Measurements from ENCODE around the gene ARMH3. TPM values are rescaled to one million over a fixed set of nuclear protein-coding genes. Genes with fewer than 3 reads are reported as not detected.

ARMH3 gene
- total and polyA plus RNA-seq, 10 of the 15 experiments (the other 5 are each of a cell fraction or from before 2014, with no cell fraction given) = 13.0 to 33.0 (median 16.4) TPM

DNA sequence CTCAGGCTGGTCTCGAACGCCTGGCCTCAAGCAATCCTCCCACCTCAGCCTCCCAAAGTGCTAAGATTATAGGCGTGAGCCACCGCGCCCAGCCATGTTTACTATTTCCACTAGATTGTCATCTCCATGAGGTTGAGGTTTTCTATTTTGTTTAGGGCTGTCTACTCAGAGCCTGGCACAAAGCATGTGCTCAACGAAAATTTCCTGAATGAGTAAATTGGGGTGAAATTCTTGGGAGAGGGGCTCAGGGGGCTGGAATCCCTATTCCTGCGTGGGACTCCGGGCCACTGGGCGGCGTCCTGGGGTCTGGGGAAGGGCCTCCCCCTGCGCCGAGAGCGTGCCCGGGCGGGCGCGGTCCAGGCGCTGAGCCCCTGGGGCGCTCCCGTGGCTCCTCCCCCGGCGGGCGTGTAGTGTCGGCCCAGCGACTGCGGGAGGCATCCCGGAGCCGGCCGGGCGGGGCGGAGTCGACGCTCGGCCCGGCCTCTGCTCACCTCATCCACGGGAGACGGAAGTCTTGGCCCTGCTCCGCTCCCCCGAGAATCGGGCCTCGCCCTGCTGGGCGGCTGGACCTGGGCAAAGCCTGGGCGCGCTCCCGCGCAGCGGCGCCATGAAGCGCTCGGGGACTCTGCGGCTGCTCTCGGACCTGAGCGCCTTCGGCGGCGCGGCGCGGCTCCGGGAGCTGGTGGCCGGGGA lies 9.0 kb upstream of the ARMH3 start, which contains the start of gene HPS6 (continued):
- TF ChIP-seq HDGF (IDR thresholded peaks at IDR 0.05) = no peak
- TF ChIP-seq HDAC6 (IDR thresholded peaks at IDR 0.05; ENCODE audit: unreplicated experiment) = peak; percentile 48
- TF ChIP-seq CHD1 (IDR thresholded peaks at IDR 0.05; ENCODE audit: low read depth, low read length) = no peak
- TF ChIP-seq STAT3 (IDR thresholded peaks at IDR 0.05; ENCODE audit: low read depth, low read length) = no peak
- TF ChIP-seq SMC3 (IDR thresholded peaks at IDR 0.05; ENCODE audit: borderline replicate concordance, low read length) = peak; percentile 14; the same call in 1 of the 2 replicates
- TF ChIP-seq, protein P1, sequence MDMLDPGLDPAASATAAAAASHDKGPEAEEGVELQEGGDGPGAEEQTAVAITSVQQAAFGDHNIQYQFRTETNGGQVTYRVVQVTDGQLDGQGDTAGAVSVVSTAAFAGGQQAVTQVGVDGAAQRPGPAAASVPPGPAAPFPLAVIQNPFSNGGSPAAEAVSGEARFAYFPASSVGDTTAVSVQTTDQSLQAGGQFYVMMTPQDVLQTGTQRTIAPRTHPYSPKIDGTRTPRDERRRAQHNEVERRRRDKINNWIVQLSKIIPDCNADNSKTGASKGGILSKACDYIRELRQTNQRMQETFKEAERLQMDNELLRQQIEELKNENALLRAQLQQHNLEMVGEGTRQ (IDR thresholded peaks at IDR 0.05; ENCODE audit: borderline replicate concordance, low read depth, low read length) = no peak
- no peak; the same call in 1 of the 2 replicates for TF ChIP-seq TCF12 (IDR thresholded peaks at IDR 0.05; ENCODE audit: low read depth, low read length)
- TF ChIP-seq MTA2 (IDR thresholded peaks at IDR 0.05; ENCODE audit: low read depth) = 0 out of 2 replicates have a peak, but pooled peaks have one; percentile 30
- TF ChIP-seq TAF1 (IDR thresholded peaks at IDR 0.05; ENCODE audit: borderline replicate concordance, low read depth, low read length) = peak; percentile 60; the same call in 1 of the 2 replicates
- TF ChIP-seq, protein P2, sequence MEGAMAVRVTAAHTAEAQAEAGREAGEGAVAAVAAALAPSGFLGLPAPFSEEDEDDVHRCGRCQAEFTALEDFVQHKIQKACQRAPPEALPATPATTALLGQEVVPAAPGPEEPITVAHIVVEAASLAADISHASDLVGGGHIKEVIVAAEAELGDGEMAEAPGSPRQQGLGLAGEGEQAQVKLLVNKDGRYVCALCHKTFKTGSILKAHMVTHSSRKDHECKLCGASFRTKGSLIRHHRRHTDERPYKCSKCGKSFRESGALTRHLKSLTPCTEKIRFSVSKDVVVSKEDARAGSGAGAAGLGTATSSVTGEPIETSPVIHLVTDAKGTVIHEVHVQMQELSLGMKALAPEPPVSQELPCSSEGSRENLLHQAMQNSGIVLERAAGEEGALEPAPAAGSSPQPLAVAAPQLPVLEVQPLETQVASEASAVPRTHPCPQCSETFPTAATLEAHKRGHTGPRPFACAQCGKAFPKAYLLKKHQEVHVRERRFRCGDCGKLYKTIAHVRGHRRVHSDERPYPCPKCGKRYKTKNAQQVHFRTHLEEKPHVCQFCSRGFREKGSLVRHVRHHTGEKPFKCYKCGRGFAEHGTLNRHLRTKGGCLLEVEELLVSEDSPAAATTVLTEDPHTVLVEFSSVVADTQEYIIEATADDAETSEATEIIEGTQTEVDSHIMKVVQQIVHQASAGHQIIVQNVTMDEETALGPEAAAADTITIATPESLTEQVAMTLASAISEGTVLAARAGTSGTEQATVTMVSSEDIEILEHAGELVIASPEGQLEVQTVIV (IDR thresholded peaks at IDR 0.05; ENCODE audit: borderline replicate concordance, partially characterized antibody) = peak; percentile 36
- TF ChIP-seq, protein P3, sequence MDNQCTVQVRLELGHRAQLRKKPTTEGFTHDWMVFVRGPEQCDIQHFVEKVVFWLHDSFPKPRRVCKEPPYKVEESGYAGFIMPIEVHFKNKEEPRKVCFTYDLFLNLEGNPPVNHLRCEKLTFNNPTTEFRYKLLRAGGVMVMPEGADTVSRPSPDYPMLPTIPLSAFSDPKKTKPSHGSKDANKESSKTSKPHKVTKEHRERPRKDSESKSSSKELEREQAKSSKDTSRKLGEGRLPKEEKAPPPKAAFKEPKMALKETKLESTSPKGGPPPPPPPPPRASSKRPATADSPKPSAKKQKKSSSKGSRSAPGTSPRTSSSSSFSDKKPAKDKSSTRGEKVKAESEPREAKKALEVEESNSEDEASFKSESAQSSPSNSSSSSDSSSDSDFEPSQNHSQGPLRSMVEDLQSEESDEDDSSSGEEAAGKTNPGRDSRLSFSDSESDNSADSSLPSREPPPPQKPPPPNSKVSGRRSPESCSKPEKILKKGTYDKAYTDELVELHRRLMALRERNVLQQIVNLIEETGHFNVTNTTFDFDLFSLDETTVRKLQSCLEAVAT (IDR thresholded peaks at IDR 0.05) = 0 out of 2 replicates have a peak, but pooled peaks have one; percentile 24
- no peak for TF ChIP-seq BMI1 (IDR thresholded peaks at IDR 0.05; ENCODE audit: borderline replicate concordance)
- peak; percentile 26 to 80; a peak in 3 of 4 replicates for TF ChIP-seq BHLHE40 (IDR thresholded peaks at IDR 0.05; ENCODE audit: borderline replicate concordance in 1 of 2, low read depth in 2 of 2, low read length in 1 of 2)
- TF ChIP-seq POLR2A (IDR thresholded peaks at IDR 0.05; ENCODE audit: low read depth, low read length) = peak; percentile 89
- TF ChIP-seq ZNF207 (IDR thresholded peaks at IDR 0.05; ENCODE audit: borderline replicate concordance) = peak; percentile 21; the same call in 1 of the 2 replicates
- TF ChIP-seq, protein P4, sequence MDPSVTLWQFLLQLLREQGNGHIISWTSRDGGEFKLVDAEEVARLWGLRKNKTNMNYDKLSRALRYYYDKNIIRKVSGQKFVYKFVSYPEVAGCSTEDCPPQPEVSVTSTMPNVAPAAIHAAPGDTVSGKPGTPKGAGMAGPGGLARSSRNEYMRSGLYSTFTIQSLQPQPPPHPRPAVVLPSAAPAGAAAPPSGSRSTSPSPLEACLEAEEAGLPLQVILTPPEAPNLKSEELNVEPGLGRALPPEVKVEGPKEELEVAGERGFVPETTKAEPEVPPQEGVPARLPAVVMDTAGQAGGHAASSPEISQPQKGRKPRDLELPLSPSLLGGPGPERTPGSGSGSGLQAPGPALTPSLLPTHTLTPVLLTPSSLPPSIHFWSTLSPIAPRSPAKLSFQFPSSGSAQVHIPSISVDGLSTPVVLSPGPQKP (IDR thresholded peaks at IDR 0.05; ENCODE audit: low read depth, low read length) = no peak
- TF ChIP-seq CHD2 (IDR thresholded peaks at IDR 0.05; ENCODE audit: borderline replicate concordance, low read depth, low read length) = peak; percentile 62
- TF ChIP-seq, protein P5, sequence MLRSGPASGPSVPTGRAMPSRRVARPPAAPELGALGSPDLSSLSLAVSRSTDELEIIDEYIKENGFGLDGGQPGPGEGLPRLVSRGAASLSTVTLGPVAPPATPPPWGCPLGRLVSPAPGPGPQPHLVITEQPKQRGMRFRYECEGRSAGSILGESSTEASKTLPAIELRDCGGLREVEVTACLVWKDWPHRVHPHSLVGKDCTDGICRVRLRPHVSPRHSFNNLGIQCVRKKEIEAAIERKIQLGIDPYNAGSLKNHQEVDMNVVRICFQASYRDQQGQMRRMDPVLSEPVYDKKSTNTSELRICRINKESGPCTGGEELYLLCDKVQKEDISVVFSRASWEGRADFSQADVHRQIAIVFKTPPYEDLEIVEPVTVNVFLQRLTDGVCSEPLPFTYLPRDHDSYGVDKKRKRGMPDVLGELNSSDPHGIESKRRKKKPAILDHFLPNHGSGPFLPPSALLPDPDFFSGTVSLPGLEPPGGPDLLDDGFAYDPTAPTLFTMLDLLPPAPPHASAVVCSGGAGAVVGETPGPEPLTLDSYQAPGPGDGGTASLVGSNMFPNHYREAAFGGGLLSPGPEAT (IDR thresholded peaks at IDR 0.05; ENCODE audit: low read depth) = peak; percentile 68
- peak; percentile 91 for TF ChIP-seq ZNF217 (IDR thresholded peaks at IDR 0.05)
